ENCODE results near the gene SDC1. TPM values are rescaled to one million over a fixed set of nuclear protein-coding genes. Genes with fewer than 3 reads are reported as not detected.

SDC1 gene
- total RNA-seq, 2 donors from 2014 or later = 0.24 TPM; not detected in 1

DNA sequence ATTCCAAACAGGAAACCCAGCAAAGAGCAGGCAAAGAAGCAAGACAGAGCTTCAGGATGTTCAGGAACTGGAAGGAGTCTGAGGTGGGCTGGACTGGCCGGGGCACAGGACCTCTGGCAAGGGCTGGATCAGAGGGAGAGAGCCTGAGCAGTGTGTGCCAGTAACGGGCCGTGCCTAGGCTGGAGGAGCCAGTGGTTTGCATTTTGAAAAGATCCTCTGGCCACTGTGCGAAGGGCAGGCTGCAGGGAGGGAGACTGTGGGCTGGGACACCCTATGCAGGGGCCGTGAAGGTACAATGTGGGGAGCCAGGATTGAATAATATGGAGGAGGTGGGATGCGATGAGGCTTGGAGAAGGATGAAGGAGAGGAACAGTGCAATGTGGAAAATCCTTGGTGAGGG, 6.2 kb upstream of the SDC1 start:
- no peak overlapping the region for H3K4me3 ChIP-seq
- no peak overlapping the region for H3K27ac ChIP-seq
- no peaks in the 10 kb centered on the region for H3K27me3 ChIP-seq
- TF ChIP-seq CTCF (IDR thresholded peaks at IDR 0.05) = no peak
- H3K9me3 ChIP-seq = no peaks in the 10 kb centered on the region
- DNase-seq (ENCODE audit: low spot score) = no peak
- no peaks in the 10 kb centered on the region for H3K4me1 ChIP-seq
- no peaks in the 10 kb centered on the region for H3K36me3 ChIP-seq

DNA sequence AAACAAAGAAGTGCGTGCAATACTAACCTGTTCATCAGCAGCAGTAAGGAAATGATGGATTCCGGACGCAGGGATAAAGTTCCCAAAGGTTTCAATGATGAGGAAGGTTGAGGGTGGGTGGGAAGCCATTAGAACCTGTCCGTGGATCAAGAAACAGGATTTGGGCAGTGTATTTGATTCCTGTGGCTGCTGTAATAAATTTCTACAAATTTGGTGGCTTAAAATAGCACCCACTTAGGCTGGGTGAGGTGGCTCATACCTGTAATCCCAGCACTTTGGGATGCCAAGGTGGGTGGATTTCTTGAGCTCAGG, 5.1 kb upstream of the SDC1 start:
- no peaks in the 10 kb centered on the region for H3K27me3 ChIP-seq
- no peaks in the 10 kb centered on the region for H3K36me3 ChIP-seq
- H3K27ac ChIP-seq = no peak overlapping the region
- H3K9me3 ChIP-seq = no peaks in the 10 kb centered on the region
- H3K4me3 ChIP-seq = no peak overlapping the region
- no peak for DNase-seq (ENCODE audit: low spot score)
- H3K4me1 ChIP-seq = peaks cover 0 to 8% of the 10 kb centered on the region in 2 donors
- no peak for TF ChIP-seq CTCF (IDR thresholded peaks at IDR 0.05)

- no peak for DNase-seq (ENCODE audit: low spot score)
- no peaks in the 10 kb centered on the region for H3K27me3 ChIP-seq
These were observed 4.6 kb upstream of the SDC1 start for GRCh38 chr2:20229322-20230113.

GRCh38 chr2:20227894-20228505, 3.1 kb upstream of the SDC1 start:
- Histone ChIP-seq H3K36me3 (no peaks in the 10 kb centered on the region), H3K27me3 (no peaks in the 10 kb centered on the region), H3K27ac (no peak overlapping the region), H3K9me3 (no peaks in the 10 kb centered on the region), H3K4me1 (peaks cover 0 to 20% of the 10 kb centered on the region in 2 donors), H3K4me3 (no peak overlapping the region)
- TF ChIP-seq CTCF (IDR thresholded peaks at IDR 0.05) = no peak
- DNase-seq (ENCODE audit: low spot score) = no peak

More at GRCh38 chr2:20229322-20230113, 4.6 kb upstream of the SDC1 start:
- no peak overlapping the region for H3K27ac ChIP-seq
- no peak for TF ChIP-seq CTCF (IDR thresholded peaks at IDR 0.05)
- H3K4me3 ChIP-seq = no peak overlapping the region
- no peaks in the 10 kb centered on the region for H3K9me3 ChIP-seq
- H3K36me3 ChIP-seq = no peaks in the 10 kb centered on the region
- H3K4me1 ChIP-seq = peaks cover 0 to 9% of the 10 kb centered on the region in 2 donors

- no peak for TF ChIP-seq CTCF (IDR thresholded peaks at IDR 0.05)
- Histone ChIP-seq H3K27me3 (no peaks in the 10 kb centered on the region), H3K9me3 (no peaks in the 10 kb centered on the region), H3K4me3 (no peak overlapping the region), H3K4me1 (peaks cover 0 to 22% of the 10 kb centered on the region in 2 donors), H3K36me3 (no peaks in the 10 kb centered on the region), H3K27ac (no peak overlapping the region)
- no peak for DNase-seq (ENCODE audit: low spot score)
These were observed 1.2 kb upstream of the SDC1 start for GRCh38 chr2:20226152-20226545.

Measured in right atrium auricular region (tissue), 2 donors.